NCI-H774 (cell line): ENCODE results near the gene RECK.
"Not testable (repeated sequence)": the region's sequence is repeated elsewhere in the genome, so short reads cannot be mapped to it uniquely, and the experiment has no call there.

ENCODE experiments used
- DNase-seq: peaks from one replicate; lab custom pipeline; 2025; lab: John Stamatoyannopoulos, UW

The RECK gene

GRCh38 chr9:36063804-36064447 lies 27.2 kb downstream of the RECK start:
- DNase-seq = no peak

- no peak for DNase-seq
Observed at GRCh38 chr9:36064448-36065037, 27.8 kb downstream of the RECK start.

- no peak for DNase-seq
Observed at GRCh38 chr9:36074055-36074454, 37.3 kb downstream of the RECK start.

GRCh38 chr9:36074870-36075532 lies 38.3 kb downstream of the RECK start:
- no peak for DNase-seq

DNA sequence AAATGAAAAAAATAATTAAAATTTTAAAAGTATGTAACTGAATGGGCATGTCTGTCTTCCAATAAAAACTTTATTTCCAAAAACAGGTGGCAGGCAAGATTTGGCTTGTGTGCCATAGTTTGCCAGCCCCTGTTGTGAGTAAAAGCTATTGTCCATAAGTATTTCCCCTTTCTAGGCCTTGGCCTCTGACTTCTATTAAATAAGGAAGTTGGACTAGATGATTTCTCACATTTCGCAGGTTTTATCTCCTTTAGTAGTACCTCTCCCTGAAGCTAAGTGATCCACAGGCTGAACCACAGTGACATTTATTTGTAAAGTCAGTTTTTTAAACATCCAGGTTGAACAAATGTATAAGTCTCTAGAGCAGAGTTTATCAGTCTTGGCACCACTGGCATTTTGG lies 41.3 kb downstream of the RECK start:
- no peak for DNase-seq

GRCh38 chr9:36080519-36080918 lies 43.8 kb downstream of the RECK start:
- no peak for DNase-seq

- DNase-seq = no peak
Observed at GRCh38 chr9:36082931-36083330, 46.2 kb downstream of the RECK start.

DNA sequence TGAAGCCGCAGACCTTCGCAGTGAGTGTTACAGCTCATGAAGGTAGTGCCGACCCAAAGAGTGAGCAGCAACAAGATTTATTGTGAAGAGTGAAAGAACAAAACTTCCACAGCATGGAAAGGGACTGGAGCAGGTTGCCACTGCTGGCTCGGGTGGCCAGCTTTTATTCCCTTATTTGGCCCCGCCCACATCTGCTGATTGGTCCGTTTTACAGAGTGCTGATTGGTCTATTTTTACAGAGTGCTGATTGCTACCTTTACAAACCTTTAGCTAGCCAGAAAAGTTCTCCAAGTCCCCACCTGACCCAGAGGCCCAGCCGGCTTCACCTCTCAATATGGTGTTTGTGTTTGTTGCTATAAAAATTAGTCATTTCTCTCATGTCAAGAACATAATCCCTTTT lies 49.7 kb downstream of the RECK start:
- DNase-seq = no peak

DNA sequence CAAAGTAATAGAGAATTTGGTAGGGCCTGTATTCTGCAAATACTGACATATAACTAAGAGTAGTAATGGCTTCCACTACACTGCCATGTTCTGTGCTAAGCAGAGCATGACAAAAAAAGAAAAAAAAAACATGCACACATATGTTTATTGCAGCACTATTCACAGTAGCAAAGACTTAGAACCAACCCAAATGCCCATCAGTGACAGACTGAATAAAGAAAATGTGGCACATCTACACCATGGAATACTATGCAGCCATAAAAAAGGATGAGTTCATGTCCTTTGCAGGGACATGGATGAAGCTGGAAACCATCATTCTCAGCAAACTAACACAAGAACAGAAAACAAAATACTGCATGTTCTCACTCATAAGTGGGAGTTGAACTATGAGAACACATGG lies 50.3 kb downstream of the RECK start:
- not testable (repeated sequence) for DNase-seq

DNA sequence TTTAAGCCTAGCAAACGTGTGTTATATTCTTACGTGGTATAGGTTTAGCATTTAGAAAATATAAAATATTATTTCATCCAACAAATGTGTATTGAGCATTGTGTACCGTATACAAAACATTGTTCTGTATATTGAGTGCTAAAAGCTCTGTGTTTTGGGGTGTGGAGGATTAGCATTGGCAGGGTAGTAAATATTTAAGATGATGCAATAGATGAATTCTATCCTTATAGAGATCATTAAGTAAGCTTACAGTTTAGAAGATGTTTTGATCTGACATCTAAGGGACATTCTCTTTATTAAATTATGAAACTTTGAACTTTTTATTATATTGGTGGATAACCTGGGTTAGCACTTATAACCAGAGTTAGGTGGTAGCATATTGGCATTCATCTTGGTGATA lies 51.3 kb downstream of the RECK start:
- DNase-seq = no peak

DNA sequence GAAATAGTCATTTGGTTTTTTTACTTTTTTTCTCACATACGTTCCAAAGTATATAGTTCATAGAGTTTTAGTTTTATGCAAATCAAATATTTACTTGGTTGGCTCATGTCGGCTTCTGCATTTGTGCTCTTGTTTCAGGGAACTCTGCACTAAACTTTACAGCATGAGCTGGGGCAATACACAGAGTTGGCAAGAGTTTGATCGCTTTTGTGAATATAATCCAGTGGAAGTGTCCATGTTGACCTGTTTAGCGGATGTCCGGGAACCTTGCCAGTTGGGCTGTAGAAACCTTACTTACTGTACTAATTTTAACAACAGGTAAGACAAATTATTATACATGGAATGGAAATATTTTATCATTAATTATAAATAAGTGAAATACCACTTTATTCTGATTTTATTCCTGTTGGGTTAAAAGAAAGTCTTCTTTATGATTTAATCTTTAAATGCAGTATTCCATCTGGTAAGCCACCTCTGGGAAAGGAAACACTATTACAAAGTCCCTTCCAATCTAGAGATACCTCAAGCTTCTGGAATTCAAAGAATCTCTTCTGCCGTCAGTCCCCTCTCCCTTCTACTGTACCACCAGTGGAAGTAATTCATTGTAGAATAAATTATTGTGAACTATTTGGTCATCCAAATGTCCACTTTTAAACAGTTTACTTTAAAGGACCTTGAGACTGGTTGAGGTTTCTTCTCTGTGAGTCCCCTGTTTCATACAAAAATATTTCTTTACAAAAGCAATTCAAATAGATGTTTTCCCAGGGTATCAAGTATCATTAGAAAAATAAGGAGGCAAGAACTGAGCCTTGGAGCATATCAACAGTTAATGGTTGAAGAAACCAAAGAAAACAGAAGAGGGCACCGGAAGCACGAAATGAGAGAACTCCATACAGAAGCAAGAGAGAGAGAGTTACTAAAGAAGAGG lies 54.6 kb downstream of the RECK start:
- DNase-seq = no peak

DNA sequence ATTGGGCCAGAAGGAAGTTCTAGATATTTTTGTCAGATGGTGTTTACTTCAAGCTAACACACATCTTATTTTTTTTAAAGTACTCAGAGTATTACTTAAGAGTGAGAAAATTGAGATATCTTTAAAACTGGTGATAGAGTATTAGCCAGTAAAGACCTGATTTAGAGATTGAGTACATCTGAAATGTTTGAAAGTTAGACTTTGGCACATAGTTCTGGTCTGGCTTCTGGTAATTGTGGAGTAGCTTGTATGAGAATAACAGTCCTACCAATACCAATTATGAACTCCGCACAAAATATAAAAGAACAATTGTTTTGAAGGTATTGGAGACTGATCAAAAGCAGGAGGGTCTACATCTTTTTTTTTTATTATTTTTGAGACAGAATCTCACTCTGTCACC lies 55.3 kb downstream of the RECK start:
- no peak for DNase-seq

GRCh38 chr9:36092509-36093215 lies 55.9 kb downstream of the RECK start:
- DNase-seq = no peak

DNA sequence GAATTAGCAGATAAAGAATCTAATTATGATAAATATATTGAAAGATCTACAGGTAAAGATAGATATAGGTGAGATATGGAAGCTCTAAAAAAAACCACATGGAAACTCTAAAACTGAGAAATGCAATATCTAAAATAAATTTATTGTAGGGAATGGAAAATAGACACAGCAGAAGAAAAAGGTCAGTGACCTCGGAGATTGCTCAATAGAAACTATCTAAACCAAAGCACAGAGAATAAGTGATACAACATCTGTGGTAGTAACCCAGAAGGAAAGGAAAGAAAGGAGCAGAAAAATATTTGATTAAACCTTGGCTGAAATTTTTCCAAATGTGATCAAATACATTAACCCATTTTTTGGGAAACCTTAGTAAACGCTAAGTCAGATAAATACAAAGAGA lies 56.7 kb downstream of the RECK start:
- DNase-seq = no peak

DNA sequence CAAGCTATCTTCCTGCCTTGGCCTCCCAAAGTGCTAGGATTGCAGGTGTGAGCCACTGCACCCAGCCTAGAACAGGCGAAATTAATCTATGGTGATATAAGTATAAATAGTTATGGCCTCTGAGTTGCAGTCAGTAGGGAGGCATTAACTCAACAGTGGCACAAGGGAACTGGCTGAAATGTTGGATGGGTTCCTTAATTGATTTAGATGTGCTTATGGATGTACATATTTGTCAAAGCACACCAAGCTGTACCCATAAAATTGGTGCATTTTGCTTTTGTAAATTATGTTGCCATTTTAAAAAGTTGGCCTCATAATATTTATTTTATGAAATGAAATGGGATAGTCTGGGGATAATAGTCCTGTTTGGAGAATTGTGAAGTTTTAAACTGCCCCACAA lies 63.0 kb downstream of the RECK start:
- no peak for DNase-seq

DNA sequence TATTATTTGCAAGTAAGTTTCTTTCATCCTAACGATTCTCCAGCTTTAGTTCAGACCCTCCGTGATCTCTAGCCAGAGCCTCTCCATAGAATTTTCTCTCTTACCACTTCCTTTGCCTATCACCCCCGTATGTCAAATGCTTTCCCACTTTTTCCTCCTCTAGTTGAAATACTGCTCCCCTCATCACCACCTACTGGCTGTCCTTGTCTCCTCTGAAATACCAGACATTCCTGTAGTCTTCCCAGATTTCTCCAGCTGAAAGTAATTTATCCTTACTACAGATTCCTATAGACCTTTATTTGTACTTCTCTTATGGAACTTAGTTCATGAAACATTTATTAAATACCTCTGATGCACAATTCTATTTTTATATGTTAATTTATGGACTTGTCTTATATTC lies 63.8 kb downstream of the RECK start:
- no peak for DNase-seq

GRCh38 chr9:36101916-36102741 lies 65.4 kb downstream of the RECK start:
- DNase-seq = no peak

DNA sequence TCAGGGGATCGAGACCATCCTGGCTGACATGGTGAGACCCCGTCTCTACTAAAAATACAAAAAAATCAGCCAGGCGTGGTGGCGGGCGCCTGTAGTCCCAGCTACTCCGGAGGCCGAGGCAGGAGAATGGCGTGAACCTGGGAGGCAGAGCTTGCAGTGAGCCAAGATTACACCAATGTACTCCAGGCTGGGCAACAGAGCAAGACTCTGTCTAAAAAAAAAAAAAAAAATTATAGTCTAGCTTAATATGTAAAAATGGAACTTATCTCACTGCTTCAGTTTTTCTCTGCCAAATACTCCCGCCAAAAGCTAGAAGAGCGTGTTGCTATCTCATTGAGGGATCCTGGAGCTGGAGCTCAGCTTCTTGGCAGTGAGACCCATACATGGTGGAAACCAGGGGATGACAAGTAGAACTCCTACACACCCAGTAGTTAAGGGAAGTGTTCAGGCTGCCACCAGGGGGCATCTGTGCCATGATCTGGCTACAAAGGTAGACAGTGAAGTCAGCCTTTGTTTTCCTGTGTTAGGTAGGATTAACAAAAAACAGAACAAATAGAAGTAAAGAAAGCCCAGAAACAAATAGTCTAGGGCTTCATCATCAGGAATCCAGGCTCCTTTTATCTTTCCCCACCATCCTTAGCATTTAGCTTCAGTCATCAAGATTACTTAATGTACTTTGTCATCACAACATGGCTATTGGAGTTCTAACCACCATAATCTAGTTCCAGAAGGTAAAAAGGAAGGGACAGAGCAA lies 66.2 kb downstream of the RECK start:
- DNase-seq = peak; percentile 66

GRCh38 chr9:36109071-36109470 lies 72.4 kb downstream of the RECK start:
- DNase-seq = no peak

DNA sequence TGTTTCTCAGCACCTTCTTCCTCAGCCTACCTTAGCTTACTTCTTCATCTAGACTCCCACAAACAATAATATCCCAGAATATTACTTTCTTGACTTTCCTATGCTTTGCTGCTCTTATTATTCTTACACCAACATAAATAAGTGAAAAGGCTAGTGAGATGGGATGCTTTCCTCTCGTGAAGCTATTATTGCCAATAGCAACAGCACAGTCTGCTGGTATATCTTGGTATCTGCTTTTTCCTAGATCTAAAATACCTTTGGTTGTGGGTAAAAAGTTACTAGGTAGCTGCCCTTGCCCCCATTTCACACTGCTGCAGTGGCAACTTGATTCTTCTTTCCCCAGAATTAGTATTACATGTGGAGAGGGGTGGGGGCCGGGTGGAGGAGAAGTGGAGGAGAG lies 73.7 kb downstream of the RECK start:
- DNase-seq = no peak
